Measurements from ENCODE around the gene THSD4.

Gene THSD4

DNA sequence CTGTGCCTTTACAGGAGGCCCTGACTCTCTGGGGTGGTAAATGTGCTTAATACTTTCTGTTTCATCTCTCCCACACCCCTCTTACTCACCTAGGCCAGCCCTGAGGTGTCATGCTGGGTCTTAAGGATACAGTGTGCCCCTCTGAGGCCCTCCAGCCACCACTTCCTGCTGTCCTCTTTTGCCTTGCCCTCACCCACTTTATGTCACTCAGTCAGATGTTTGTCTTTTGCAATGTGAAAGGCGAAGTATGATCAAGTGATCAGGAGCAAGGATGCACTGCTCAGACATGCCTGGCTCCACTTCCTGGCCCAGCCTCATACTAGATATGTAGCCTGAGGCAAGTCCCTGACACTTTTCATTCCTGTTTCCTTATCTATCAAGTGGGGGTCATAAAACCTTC is 356.1 kb downstream of the THSD4 start:
- DNase-seq: no peak

DNA sequence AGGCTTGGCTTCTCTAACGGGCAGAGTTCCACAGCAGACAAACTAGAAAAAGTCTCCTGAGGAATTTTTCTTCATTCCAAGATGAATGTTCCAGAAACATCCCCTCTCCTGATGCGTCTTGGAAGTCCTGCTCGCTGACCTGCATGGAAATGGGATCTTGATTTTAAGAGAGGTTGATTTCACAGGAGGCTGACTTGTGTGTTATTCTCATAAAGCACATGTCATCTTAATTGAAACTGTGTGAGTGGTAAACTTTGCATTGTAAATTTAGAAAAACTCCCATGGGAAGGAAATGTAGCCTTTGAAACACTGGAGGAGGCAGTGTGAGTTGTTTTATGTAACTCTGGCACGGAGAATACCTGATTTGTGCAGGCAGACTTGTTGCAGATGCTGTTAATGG is 357.3 kb downstream of the THSD4 start:
- DNase-seq: no peak

DNA sequence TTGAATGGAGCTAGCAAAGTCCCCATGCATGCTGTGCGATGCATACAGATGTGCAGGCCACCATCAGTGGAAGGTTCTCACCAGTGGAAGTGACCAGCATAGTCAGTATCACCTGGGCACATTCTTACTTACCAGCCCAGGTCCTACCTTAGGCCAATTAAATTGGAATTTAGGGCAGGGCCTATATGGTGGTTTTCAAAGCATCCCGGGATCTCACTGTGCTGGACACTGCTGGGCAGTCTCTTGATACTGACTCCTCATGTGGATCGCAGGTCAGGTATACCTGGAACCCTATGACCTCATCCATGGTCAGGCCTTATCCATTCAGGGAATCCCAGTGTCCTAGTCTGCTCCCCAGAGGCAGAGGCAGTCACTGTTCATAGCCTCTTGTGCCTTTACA is 358.5 kb downstream of the THSD4 start:
- no peak for DNase-seq

DNA sequence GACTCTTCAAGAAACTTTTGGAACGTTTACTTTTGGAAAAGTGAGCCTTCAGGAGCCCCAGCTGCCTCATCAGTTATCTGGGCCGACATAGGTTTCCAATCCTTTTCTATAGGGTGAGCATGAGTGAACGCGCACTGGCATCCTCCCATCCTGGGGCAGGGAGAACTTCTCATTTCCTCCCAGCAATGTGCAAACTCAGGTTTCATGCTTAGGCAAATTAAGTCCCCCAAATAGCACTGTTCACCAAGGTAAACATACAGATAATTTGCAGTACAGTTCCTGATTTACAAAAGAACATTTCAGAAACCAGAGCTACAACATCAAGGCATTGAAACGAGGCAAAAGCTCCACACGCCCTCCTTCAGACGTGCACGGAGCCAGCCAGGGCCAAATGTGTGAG is 361.6 kb downstream of the THSD4 start:
- no peak for DNase-seq

DNA sequence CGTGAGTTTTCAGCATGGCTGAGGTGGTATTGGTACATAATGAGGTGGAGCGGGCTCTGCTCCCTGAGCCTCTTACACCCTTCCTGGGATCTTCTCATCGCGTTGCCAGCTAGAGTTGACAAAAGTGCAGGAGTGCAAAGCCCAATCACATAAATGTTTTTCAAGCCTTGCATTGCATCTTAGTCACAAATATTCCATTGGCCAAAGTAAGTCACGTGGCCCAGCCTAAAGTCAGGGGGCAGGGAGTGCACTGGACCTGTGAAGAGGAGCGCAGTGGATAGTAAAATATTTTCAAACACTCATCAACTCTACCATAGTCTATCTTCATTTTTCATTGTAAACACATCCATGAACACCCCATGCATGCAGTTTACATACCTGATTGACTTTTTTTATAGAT is 365.3 kb downstream of the THSD4 start:
- no peak for DNase-seq

DNA sequence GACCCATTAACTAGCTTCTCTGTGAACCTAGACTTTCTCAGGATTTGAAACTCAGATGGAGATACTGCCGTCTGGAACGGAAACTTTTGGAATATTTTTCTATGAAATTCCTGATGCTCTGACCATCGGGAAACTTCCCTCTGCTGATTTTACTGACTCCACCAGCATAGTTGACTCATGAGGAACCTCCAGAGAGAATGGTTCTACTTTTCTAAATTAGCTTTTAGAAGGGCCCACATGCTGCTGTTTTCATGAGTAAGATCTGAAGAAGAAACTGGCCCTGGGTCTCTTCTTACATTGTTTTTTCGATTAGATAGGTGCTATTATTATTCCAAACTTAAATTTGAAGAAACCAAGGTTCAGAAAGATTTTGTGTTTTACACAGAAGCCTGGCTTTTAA is 368.8 kb downstream of the THSD4 start:
- no peak for DNase-seq

DNA sequence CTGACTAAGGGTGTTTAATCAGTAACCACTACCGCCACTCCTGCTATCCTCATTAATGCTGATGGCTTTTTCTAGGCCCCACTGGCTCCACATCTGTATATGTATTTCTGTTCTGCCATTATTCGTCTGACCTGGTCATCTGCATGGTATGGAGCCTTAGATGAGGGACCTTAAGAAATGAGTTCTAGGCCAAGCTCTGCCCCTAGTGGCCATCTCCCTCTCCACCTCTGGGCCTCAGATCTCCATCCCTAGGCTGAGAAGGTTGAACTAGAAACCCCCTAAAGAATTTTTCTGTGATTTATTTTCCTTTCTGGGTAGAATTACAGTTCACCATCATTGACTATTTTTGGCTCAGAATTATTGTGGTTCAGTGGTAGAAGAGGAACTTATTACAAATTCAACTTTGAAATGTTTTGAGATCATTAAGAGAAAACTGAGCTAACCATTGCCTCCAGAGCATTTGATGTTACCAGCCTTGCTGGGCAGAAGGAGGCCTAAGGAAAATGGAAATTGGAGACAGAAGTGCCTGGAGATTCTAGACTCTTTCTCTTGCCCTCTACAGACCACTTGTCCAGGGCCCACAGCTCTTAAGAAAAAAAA is 369.9 kb downstream of the THSD4 start:
- DNase-seq: no peak

DNA sequence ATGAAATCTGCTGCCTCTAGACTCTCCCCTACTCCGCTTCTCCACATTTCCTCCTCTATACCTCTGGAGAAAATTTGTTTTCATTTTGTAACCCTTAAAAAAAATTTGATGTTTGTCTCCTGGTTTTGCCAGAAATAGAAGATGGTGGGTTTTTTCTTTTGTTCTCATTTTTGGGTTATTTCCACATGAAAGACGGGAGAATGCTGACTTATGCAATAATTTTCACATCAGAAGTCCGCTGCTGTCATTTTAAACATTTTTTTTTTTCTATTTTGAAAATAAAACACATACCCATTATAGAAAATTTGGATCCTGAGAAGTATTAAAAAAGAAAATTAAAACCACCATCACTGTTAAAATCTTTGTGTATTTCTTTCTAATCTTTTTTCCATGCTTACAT is 374.3 kb downstream of the THSD4 start:
- DNase-seq: no peak

DNA sequence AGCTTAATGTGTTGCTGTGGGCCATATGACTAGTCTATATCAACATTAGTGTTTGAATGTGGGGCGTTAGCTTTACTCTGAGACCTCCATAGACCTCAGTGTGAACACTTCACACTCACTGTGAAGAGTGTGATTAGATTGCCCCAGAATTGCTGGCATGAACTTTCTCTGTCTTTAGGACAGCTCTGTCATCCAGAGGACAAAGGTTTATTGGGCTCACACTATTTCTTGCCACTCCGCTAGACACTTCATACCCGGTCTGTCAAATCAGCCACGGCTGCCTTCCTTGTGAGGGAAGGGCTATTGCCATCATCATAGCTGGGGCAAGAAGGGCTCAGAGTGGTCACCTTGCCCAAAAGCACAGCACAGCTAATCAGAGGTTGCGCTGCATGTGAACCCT is 378.3 kb downstream of the THSD4 start:
- no peak for DNase-seq

DNA sequence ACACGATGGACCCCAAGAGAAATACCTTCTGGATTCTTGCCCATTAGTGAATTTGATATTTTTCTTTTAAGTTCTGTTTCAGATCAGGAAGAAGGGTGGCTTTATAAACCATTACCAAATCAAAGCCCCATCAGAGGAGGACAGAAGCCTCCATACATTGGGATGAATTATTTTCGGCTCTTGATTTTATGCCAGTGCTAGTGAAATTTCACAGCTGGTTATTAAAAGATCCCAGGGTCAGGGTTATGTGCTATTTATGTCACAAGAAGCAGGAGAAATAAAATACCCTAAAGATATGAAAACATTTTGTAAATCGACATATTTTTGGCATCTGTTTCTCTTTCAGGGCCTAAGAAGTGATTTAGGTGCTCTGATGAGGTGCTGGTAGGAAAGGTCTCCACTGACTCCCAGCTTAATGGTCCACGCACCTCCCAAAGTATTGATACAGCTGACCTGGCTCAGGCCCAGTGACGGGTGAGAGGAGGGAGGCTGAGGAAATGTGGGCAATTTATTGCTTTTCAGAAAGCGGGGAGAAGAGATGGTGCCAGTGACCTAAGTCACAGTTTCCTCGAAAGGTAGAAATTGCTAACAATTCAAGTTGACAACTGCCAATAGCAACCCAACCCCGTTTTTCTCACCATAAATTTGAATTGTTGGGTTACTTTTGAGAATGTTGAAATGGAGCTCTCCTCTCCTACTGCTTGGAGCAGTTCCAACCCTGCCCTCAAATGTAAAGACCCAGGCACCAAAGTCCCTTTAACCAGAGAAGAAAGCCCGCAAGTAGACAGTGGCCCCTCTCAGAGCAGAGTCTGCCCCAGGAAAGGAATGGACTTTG is 379.5 kb downstream of the THSD4 start:
- no peak for DNase-seq

DNA sequence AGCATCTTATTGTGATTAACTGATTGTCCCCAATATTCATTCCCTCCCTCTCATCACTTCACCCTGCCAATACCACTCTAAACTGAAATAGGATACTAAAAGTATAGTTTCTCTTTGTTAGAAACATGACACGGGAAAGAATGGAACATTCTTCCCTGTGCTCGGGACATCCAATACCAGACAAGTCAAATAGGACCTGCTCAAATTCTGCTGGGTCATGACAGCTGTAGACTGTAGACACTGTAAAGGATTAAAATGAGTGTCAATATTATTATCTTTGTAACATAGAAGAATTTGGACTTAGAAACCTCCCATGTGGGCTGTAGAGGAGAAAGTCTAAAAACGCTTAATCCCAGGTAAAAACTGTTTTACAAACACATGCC is 380.1 kb downstream of the THSD4 start:
- DNase-seq: no peak

DNA sequence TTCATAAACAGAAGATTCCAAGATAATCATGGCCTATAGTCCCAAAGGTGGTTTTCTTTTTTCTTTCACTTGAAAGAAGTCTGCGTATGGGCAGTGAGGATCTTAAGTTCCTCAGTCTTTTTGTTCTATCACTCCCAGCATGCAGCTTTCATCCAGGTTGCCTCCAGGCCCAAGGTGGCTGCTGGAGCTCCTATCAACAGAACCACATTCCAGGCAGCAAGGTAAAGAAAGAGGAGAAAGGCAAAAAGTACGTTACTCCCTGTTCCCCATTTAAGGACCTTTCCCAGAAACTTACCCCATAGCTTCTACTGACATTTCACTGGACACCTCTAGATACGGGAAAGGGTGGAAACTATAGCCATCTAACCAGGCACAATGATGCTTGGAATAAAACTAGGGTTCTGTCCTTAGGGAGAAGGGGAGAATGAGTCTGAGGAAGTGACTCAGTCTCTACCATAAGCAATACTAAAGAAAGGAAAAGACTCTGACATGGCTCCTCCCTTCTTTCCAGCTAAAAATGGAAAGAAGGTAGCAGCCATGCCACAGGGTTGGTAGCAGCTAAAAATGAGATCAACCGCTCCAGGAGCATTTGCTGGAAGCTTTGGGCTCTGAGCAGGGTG is 381.2 kb downstream of the THSD4 start:
- DNase-seq: no peak

DNA sequence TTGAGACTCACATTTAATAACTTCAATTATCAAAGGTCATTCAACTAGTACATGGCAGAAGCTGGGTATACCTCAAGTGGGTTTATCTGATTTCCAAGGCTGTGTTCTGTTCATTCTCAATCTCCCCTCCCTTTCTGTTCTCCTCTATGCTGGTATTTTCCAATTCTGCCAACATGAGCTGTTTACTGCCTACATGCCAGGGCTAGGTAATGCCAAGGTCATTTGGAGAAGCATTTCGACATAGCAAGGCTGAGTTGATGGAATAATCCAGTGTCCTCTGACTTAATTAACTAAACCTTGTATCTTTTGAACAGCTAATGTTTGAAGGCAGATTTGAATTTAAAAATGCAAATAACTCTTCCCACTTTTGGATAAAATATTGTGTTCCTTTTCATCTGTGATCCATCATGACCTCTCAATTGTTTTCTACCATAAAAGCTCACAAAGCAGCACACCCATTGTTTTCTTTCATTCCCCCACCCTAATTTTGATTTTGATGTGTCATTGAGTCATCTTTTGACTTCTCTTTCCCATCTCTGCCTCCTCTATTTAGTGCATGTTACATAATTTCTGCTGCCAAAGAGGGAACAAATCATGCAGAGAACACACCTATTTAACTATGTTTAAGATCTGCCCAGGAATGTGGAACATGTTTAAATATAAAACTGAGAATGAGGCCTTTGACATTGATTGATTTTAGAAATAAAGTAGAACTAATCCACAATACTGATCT is 386.2 kb downstream of the THSD4 start:
- DNase-seq: no peak

DNA sequence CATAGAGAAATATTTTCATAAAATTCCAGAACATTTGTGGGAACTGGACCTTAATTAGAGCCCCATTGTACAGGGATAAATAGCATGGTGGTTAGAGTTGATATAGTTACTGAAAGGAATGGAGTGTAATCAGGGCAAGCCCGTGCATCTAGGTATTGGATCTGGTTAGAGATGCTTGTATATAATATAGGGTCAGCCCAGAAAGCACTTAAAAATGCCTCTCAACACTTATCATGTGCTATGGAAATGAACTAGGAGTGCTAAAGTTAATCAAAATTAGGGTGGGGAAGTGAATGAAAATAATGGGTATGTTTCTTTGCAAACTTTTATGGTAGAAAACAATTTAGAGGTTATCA is 386.8 kb downstream of the THSD4 start:
- DNase-seq: no peak

DNA sequence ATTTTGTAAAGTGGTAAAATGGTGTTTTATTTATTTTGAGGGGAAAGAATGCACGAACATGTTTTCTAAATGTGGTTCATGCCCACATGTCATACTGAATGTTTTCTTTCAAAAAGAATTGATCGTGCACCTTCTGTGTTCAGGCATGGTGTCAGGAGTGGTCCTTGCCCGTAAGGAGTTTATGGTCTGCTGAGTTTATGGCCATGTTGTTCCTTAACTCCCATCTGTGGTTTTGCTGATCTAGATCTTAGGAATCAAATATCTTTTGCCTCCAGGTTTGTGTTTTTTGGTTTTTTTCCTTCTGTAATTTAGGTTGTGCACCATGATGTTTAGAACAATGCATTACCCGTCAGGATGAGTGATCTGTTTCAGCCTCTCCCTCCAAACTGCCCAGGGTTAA is 390.7 kb downstream of the THSD4 start:
- DNase-seq: no peak

DNA sequence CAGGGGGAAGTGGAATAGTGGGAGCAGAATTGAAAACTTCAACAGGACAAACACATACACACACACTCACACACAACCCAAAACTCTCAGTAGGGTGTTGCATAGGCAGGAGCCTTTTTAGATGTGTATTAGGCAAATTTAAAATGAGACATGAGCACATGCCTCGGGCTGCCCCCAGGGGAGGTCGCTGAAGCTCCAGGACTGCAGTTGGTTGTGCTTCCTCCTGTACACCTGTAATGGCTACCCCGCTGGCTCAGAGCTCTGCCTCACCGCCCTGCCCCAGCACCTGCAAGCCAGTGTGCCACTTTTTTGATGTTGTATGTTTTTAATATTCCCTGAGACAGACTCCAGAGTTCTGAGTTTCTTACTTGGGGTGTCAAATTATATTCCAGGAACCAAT is 391.7 kb downstream of the THSD4 start:
- DNase-seq: no peak

DNA sequence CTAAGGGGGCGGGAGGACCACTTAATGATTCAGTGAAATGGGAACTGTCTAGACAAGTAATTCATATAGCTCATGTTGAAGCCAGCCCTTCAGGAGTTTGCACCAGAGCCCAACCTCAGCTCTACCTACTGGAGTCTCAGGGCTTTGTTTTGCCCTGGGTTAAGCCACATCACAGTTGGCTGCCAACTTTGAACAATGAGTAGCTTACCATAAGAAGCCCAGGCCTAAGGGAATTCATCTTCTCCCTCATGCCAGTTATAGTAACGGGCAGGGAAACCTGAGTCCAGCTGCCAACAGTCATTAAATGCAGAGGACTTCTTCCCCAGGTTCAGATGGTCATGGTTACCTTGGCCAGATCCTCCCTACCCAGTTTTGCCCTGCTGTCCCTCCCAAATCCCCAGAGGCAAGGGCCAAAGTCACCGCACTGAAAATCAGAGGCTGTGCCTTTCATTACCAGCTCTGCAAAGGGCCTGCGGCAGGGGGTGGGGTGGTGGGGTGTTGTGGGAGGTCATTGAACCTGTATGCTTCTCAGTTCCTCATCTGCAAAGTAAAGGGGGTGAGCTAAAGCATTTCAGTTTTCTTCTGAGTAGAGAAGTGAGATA is 392.9 kb downstream of the THSD4 start:
- DNase-seq: no peak

DNA sequence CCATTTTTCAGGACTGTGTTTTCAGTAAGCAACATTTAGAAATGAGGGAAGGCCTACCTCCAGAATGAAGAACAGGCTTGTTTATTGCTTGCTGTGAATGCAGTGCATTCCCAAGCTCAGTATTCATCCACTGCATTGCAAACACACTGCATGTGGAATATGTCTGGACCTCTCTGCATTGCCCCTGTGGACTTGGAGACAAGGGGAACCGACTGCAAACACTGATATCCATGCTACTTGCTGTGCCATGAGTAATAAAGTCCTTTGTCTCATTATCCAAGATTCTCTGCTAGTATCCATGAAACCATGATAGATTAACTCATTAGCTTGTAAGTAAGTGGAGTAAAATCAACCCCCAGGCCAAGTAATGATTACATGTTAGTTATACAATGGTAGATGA is 393.9 kb downstream of the THSD4 start:
- DNase-seq: no peak

DNA sequence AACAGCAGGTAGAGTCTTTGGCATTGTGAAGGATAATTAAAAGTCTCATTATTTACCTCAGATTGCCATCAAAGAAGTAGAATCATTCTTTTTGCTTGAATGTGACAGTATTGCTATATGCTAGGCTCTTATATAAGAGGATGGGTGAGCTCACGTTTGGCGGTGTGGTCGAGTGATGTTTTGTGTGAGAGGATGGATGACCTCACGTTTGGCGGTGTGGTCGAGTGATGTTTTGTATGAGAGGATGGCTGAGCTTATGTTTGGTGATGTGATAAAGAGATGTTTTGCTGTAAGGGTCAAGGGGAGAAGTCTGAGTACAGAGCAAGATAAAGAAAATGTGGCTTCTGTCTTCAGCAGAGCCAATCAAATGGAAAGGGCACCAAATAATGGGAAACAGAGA is 395.5 kb downstream of the THSD4 start:
- DNase-seq: no peak

DNA sequence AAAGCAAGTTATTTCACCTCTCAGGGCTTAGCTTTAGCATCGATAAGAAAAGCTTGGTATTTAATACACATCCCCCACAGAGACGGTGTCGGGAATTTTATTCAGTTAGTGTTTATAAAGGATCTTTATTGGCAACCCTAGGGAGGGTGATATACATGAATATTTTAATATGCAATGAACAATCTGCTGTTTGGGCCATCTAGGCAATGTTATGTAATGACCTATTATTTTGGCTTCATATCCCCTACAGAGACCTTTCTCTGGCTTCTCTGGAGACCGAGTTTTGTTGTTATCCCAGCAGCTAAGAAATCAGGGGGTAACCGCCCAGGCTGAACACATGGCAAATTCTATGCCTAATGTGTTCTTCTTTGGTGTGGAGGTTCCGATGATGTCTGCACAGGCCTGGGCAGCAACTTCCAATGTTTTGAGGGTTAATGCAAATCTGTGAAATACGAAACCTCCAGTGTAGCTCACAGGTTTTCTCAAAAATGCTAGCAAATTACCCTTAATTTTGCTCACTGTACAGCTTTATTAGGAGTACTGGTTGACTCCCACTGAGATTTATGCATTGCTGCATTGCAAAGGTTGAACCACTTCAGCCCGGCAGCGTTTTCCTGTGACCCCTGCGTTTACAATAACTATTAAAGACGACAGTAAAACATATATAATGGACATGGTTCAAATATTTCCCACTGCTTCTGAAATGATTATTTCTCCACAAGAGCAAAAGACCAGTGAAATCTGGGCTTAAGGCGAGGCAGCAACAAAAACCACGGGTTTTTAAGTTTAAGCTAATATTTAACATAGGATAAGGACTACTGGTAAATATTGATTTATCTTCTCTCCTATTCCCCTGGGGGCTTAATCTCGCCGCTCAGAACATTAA is 396.8 kb downstream of the THSD4 start:
- DNase-seq: no peak

DNA sequence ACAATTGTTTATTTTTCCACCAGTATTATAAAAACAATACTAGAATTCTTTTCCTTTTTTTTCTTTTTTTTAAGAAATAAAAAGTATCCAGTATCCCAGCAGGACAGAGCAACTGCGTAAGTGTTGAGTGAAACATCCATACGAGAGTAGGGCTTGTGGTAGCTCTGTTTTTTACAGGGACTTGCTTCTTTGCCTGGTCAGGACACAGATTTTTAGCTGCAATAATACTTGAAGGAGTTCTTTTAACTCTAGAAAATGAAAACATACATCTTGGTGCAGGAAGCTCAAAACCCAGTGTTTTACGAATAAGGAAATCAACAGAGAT is 397.4 kb downstream of the THSD4 start:
- DNase-seq: no peak

DNA sequence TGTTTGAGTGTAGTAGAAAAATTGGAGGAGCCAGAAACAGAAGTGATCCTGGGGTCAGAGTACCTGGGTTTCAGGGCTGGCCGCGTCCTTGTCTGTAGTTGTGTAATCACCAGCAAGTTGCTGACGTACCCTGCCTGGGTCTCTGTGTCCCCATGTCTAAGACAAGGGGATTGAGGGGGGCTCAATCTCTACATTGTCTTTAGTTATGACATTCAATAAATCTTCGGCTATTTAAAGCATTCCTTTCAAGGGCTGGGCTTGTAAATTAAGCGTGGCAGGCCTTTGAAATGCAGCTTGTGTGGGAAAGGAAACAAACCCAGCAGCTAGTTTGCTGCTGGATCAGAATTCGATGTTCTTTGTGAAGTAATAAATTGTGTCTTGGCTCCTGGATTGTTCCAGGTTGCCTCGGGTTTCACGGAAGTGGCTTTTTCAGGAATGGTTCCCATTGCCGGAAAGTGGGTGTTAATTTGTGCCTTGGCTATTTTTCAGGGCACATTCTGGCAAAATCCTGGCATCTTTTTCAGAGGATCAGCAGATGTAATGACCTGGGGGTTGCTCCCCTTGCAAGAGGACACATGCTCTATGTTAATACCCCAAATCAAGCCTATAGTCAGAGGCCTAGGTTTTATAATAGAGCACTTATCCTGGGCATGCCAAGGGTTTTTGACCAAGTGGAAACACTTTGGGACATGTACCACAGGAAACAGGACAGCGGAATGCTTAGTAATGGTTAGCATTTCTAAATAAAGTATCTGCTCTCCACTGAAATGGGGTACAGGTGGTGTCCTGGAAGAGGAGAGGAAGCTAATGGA is 400.3 kb downstream of the THSD4 start:
- no peak for DNase-seq

Measured in activated CD4-positive, alpha-beta T cell treated with anti-CD3 and anti-CD28 coated beads for 1 hour (primary cell).